Keratinocyte (primary cell): Measurements from ENCODE around the gene SELENON. TPM values are rescaled to one million over a fixed set of nuclear protein-coding genes. Genes with fewer than 3 reads are reported as not detected.
A peak's percentile ranks its signal among the peaks of the same experiment; 100 is the strongest.

ENCODE experiments used
- DNase-seq: peaks from one replicate; pipeline ENCODE4 v3.0.0-alpha.2; 2011; ENCODE audit warnings: low read depth, missing footprints, low spot score
- FAIRE-seq: peaks from 2 replicates; lab custom pipeline; 2011; peaks lifted over from hg19 to GRCh38; lab: Jason Lieb, UNC
- H2AFZ ChIP-seq: 2 replicates; pipeline ENCODE4 v1.6.0; 2012; ENCODE audit warnings: low read length, control low read depth, inconsistent platforms; ENCODE audit not compliant: control insufficient read depth
- H3K27ac ChIP-seq: 2 replicates; pipeline ENCODE4 v1.5.1; 2011; ENCODE audit warnings: low read length; ENCODE audit not compliant: control insufficient read depth, insufficient read depth
- H3K27me3 ChIP-seq: 3 replicates; pipeline ENCODE4 v1.6.0; 2011; ENCODE audit warnings: low read length; ENCODE audit not compliant: control insufficient read depth, insufficient read depth; ENCODE audit errors: extremely low read depth
- H3K36me3 ChIP-seq, 2 experiments: 2 replicates in 1 of 2; 3 replicates in 1 of 2; pipeline ENCODE4 v1.5.1; 2011; ENCODE audit warnings: low read length in 2 of 2, mild to moderate bottlenecking in 1 of 2; ENCODE audit not compliant: control insufficient read depth in 2 of 2, insufficient read depth in 2 of 2; ENCODE audit errors: extremely low read depth in 1 of 2
- H3K4me1 ChIP-seq: 3 replicates; pipeline ENCODE4 v1.5.1; 2011; ENCODE audit warnings: low read length; ENCODE audit not compliant: control insufficient read depth, insufficient read depth; ENCODE audit errors: extremely low read depth
- H3K4me2 ChIP-seq: 3 replicates; pipeline ENCODE4 v1.6.0; 2011; ENCODE audit warnings: low read depth, low read length; ENCODE audit not compliant: control insufficient read depth, insufficient read depth; ENCODE audit errors: extremely low read depth
- H3K4me3 ChIP-seq, 3 experiments: fragments of 200-600 bp in 1 of 3; sonication (generic) in 1 of 3; 2 replicates in 2 of 3; 3 replicates in 1 of 3; pipeline ENCODE4 v1.5.1; 2011 to 2016; ENCODE audit warnings: low read length in 3 of 3, mild to moderate bottlenecking in 3 of 3, control low read depth in 2 of 3, inconsistent platforms in 1 of 3, low read depth in 1 of 3, mixed read lengths in 1 of 3, mixed run types in 1 of 3, moderate library complexity in 1 of 3; ENCODE audit not compliant: control insufficient read depth in 2 of 3, insufficient read depth in 2 of 3; ENCODE audit errors: extremely low read depth in 1 of 3
- H3K79me2 ChIP-seq: 2 replicates; pipeline ENCODE4 v1.6.0; 2012; ENCODE audit warnings: low read length; ENCODE audit not compliant: control insufficient read depth, insufficient read depth
- H3K9ac ChIP-seq: 3 replicates; pipeline ENCODE4 v1.6.0; 2011; ENCODE audit warnings: low read length; ENCODE audit not compliant: control insufficient read depth, insufficient read depth; ENCODE audit errors: extremely low read depth
- H3K9me1 ChIP-seq: 3 replicates; pipeline ENCODE4 v1.6.0; 2011; ENCODE audit warnings: low read length; ENCODE audit not compliant: control insufficient read depth, insufficient read depth; ENCODE audit errors: extremely low read depth
- H3K9me3 ChIP-seq: 2 replicates; pipeline ENCODE4 v1.5.1; 2012; ENCODE audit warnings: low read depth, low read length; ENCODE audit not compliant: control insufficient read depth
- H4K20me1 ChIP-seq: 3 replicates; pipeline ENCODE4 v1.6.0; 2011; ENCODE audit warnings: low read length; ENCODE audit not compliant: control insufficient read depth, insufficient read depth; ENCODE audit errors: extremely low read depth
- EZH2 ChIP-seq: IDR thresholded peaks from one replicate; pipeline ENCODE4 v1.6.1; 2012; ENCODE audit warnings: inconsistent platforms, mild to moderate bottlenecking, low read length, moderate library complexity
- dilution Hi-C: fragments of 300-500 bp; cut with MboI; formaldehyde crosslinking; loops from one replicate; pipeline ENCODE4 v1.7.0; 2020; ENCODE audit warnings: low sequenced_read_pairs; ENCODE audit not compliant: extremely low pct_ligation_motif_present
- polyA plus RNA-seq, 5 experiments: library from polyadenylated mRNA; depleted of rRNA in 3 of 5; stranded (reverse) in 3 of 5; stranded (forward) in 1 of 5; unstranded in 1 of 5; fragments of >200 nt; gene quantifications; 1 replicate in 1 of 5; 2 replicates in 3 of 5; 3 replicates in 1 of 5; pipeline versions ENCODE4 v1.2.1 to v1.2.3, GENCODE V29; 2011 to 2012; ENCODE audit warnings: missing spikeins in 2 of 5, low read depth in 1 of 5, low replicate concordance in 1 of 5
- TF ChIP-seq, protein P1 (sequence below), 3 experiments: IDR thresholded peaks in 1 of 3; conservative IDR thresholded peaks in 1 of 3; optimal IDR thresholded peaks in 1 of 3; 2 replicates in 2 of 3; 3 replicates in 1 of 3; pipeline versions ENCODE3 to v1.5.1; 2011; ENCODE audit warnings: low read length in 3 of 3, mild to moderate bottlenecking in 3 of 3, moderate library complexity in 2 of 3, control low read depth in 1 of 3, inconsistent platforms in 1 of 3; ENCODE audit not compliant: insufficient read depth in 2 of 3; ENCODE audit errors: extremely low read depth in 1 of 3

Gene SELENON
- polyA plus RNA-seq, 1 donor (not counting 4 experiments of a cell fraction or from before 2014, with no cell fraction given) = 15.4 TPM

DNA sequence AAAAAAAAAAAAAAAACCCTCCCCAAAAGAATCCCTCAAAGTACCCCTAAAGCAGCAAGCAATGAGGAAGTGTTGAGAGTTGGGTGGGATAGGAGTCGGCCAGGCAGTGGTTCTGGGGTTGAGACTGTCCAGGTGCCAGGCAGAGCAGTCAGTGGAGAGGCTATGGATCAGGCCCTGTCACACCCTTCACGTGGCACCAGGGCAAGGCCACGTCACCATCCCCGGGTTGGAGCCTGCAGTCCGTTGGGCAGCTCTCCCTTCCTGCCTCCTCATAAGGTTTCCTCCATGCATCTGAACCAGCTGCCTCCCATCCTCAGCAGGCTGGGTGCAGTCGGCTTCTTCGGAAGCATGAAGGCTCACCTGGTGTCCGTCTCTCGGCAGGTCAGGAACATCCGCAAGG, 36.5 kb upstream of the SELENON start:
- Histone ChIP-seq H3K4me3 (no peak overlapping the region), H4K20me1 (no peaks in the 10 kb centered on the region), H3K9me3 (no peaks in the 10 kb centered on the region), H2AFZ (no peak overlapping the region), H3K4me1 (peaks cover 11% of the 10 kb centered on the region), H3K36me3 (no peaks in the 10 kb centered on the region), H3K79me2 (no peaks in the 10 kb centered on the region), H3K27me3 (peaks cover 17% of the 10 kb centered on the region), H3K4me2 (no peak overlapping the region), H3K9ac (no peak overlapping the region), H3K9me1 (no peaks in the 10 kb centered on the region), H3K27ac (no peak overlapping the region)
- no peak for FAIRE-seq
- dilution Hi-C loops = no loop called here
- no peak for DNase-seq
- no peak for TF ChIP-seq EZH2
- TF ChIP-seq, protein P1, sequence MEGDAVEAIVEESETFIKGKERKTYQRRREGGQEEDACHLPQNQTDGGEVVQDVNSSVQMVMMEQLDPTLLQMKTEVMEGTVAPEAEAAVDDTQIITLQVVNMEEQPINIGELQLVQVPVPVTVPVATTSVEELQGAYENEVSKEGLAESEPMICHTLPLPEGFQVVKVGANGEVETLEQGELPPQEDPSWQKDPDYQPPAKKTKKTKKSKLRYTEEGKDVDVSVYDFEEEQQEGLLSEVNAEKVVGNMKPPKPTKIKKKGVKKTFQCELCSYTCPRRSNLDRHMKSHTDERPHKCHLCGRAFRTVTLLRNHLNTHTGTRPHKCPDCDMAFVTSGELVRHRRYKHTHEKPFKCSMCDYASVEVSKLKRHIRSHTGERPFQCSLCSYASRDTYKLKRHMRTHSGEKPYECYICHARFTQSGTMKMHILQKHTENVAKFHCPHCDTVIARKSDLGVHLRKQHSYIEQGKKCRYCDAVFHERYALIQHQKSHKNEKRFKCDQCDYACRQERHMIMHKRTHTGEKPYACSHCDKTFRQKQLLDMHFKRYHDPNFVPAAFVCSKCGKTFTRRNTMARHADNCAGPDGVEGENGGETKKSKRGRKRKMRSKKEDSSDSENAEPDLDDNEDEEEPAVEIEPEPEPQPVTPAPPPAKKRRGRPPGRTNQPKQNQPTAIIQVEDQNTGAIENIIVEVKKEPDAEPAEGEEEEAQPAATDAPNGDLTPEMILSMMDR (optimal IDR thresholded peaks at IDR 0.05 in 1 of 3, IDR thresholded peaks at IDR 0.05 in 1 of 3, conservative IDR thresholded peaks at IDR 0.05 in 1 of 3; ENCODE audit: extremely low read depth in 1 of 3, insufficient read depth in 2 of 3, low read length in 3 of 3) = no peak

DNA sequence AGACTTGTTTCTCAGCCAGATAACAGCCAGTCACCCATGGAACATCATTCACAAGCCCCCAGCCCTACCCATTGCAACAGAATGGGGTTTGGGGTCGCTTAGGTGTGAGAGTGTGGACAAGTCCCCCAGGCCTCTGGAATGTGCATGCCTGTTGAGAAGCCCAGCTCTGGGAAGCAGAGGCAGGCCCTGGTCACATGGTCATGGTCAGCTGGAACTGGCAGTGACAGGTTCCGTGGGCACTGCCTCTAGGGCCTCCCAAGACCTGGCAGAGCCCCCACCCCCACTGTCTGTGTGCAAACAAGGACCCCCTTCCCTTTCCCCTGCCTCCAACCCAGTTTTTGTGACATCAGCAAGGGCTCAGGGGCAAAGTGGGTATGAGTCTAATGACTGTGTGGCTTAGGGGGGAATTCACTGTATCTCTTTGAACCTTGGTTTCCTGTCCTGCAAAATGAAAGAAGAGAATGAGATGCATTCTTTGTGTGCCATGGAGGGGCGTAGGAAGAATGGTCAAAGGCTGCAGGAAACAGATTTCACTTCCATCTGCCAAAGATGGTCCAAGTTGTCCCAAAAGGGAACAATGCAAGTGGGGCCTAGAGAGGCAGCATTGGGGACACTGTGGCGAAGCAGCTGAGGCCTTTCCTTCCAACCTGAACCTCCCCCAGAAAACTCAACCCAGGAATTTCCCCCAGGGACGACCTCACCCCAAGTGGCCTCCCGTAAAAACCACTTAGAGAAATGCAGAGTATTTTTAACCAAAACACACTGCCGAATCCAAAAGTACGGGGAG, 34.7 kb upstream of the SELENON start:
- TF ChIP-seq, protein P1 (optimal IDR thresholded peaks at IDR 0.05 in 1 of 3, IDR thresholded peaks at IDR 0.05 in 1 of 3, conservative IDR thresholded peaks at IDR 0.05 in 1 of 3; ENCODE audit: extremely low read depth in 1 of 3, insufficient read depth in 2 of 3, low read length in 3 of 3) = no peak
- TF ChIP-seq EZH2 = no peak
- Histone ChIP-seq H3K27ac (no peak overlapping the region), H4K20me1 (no peaks in the 10 kb centered on the region), H3K4me1 (peaks cover 11% of the 10 kb centered on the region), H3K9me1 (no peaks in the 10 kb centered on the region), H3K4me2 (peak overlapping the region; percentile 8), H3K79me2 (no peaks in the 10 kb centered on the region), H3K27me3 (peaks cover 8% of the 10 kb centered on the region), H3K9me3 (no peaks in the 10 kb centered on the region), H2AFZ (peak overlapping the region; percentile 18), H3K36me3 (no peaks in the 10 kb centered on the region), H3K4me3 (no peak overlapping the region), H3K9ac (no peak overlapping the region)
- dilution Hi-C loops = no loop called here
- no peak for DNase-seq
- no peak for FAIRE-seq
